GM23248 (cell line): ENCODE data around the gene UGT1A10. TPM values are rescaled to one million over a fixed set of nuclear protein-coding genes. Genes with fewer than 3 reads are reported as not detected.
"Not testable (repeated sequence)": the region's sequence is repeated elsewhere in the genome, so short reads cannot be mapped to it uniquely, and the experiment has no call there.

Experiments used
- DNase-seq: peaks from one replicate; pipeline ENCODE4 v3.0.0-alpha.2; 2015
- H2AFZ ChIP-seq: fragments of 200-600 bp; sonication (generic); 2 replicates; pipeline ENCODE4 v1.6.1; 2016; ENCODE audit warnings: antibody characterized with exemption
- H3F3A ChIP-seq: fragments of 200-600 bp; sonication (generic); 2 replicates; pipeline ENCODE4 v1.6.1; 2016; ENCODE audit warnings: mild to moderate bottlenecking, antibody characterized with exemption, mixed run types; ENCODE audit not compliant: insufficient read depth
- H3K27ac ChIP-seq: fragments of 200-600 bp; sonication (generic); 2 replicates; pipeline ENCODE4 v1.5.1; 2016; ENCODE audit warnings: mild to moderate bottlenecking
- H3K27me3 ChIP-seq: fragments of 200-600 bp; sonication (generic); replicated peaks from 2 replicates; pipeline ENCODE4 v1.6.1; 2016; ENCODE audit warnings: mild to moderate bottlenecking; ENCODE audit not compliant: insufficient read depth
- H3K36me3 ChIP-seq: fragments of 200-600 bp; sonication (generic); 2 replicates; pipeline ENCODE4 v1.6.1; 2016; ENCODE audit warnings: low read depth, mild to moderate bottlenecking
- H3K4me1 ChIP-seq: fragments of 200-600 bp; sonication (generic); 2 replicates; pipeline ENCODE4 v1.6.1; 2016; ENCODE audit warnings: mild to moderate bottlenecking; ENCODE audit not compliant: insufficient read depth
- H3K4me2 ChIP-seq: fragments of 200-600 bp; sonication (generic); one replicate; pipeline ENCODE4 v1.6.1; 2016; ENCODE audit warnings: mild to moderate bottlenecking; ENCODE audit not compliant: unreplicated experiment
- H3K4me3 ChIP-seq: fragments of 200-600 bp; sonication (generic); 2 replicates; pipeline ENCODE4 v1.5.1; 2016; ENCODE audit warnings: mild to moderate bottlenecking
- H3K79me2 ChIP-seq: fragments of 200-600 bp; sonication (generic); 2 replicates; pipeline ENCODE4 v1.6.1; 2016; ENCODE audit warnings: mild to moderate bottlenecking; ENCODE audit not compliant: insufficient read depth
- H3K9ac ChIP-seq: fragments of 200-600 bp; sonication (generic); 2 replicates; pipeline ENCODE4 v1.6.1; 2016; ENCODE audit warnings: mild to moderate bottlenecking
- H3K9me2 ChIP-seq: fragments of 200-600 bp; sonication (generic); 2 replicates; pipeline ENCODE4 v1.6.1; 2016; ENCODE audit warnings: mixed run types, mild to moderate bottlenecking, moderate library complexity; ENCODE audit not compliant: insufficient read depth
- H3K9me3 ChIP-seq: fragments of 200-600 bp; sonication (generic); one replicate; pipeline ENCODE4 v1.6.1; 2017; ENCODE audit warnings: low read depth
- H4K20me1 ChIP-seq: fragments of 200-600 bp; sonication (generic); 2 replicates; pipeline ENCODE4 v1.6.0; 2016; ENCODE audit not compliant: insufficient read depth
- EZH2 ChIP-seq: fragments of 200-600 bp; sonication (generic); IDR thresholded peaks from 2 replicates; pipeline ENCODE4 v1.6.1; 2018; ENCODE audit warnings: antibody characterized with exemption, mild to moderate bottlenecking; ENCODE audit not compliant: insufficient read depth, poor library complexity, severe bottlenecking
- EZH2phosphoT487 ChIP-seq: fragments of 200-600 bp; sonication (generic); IDR thresholded peaks from 2 replicates; pipeline ENCODE4 v1.6.1; 2018; ENCODE audit warnings: antibody characterized with exemption, moderate library complexity, mild to moderate bottlenecking, low read depth; ENCODE audit not compliant: insufficient read depth
- WGBS, 2 experiments: methylation state at CpG; one replicate each; pipeline ENCODE4 v1.1.6; 2015 to 2017; ENCODE audit warnings: low lambda C conversion rate in 2 of 2, low coverage in 1 of 2; ENCODE audit errors: missing lambda C conversion rate in 2 of 2; 5-methylcytosine and 5-hydroxymethylcytosine counted together
- in situ Hi-C: fragments of 300-500 bp; cut with MboI; formaldehyde crosslinking; loops from 2 replicates; pipeline ENCODE4 v1.15.0; 2020
- polyA plus RNA-seq: library from polyadenylated mRNA; unstranded; fragments of >200 nt; fragmentation: Nextera tagmentation; extraction: Ambion mirVana; gene quantifications from 2 replicates; pipeline ENCODE4 v1.2.1, GENCODE V29; 2016
- total RNA-seq: library from RNA; depleted of rRNA; stranded (reverse); fragments of >200 nt; shearing (Covaris generic); gene quantifications from 2 replicates; pipeline ENCODE4 v1.2.3, GENCODE V29; 2014

UGT1A10 gene
- total and polyA plus RNA-seq, 2 experiments from 2014 or later: not detected

GRCh38 chr2:233714121-233714520 lies 77.9 kb downstream of the UGT1A10 start:
- Histone ChIP-seq H4K20me1 (no peaks in the 10 kb centered on the region), H3K79me2 (no peaks in the 10 kb centered on the region)
- TF ChIP-seq EZH2phosphoT487: no peak
- no peak for TF ChIP-seq EZH2

GRCh38 chr2:233718552-233718951 lies 82.3 kb downstream of the UGT1A10 start, which contains the start of gene UGT1A4:
UGT1A4 (plus strand) TSS chr2:233718736; CDS start chr2:233718821, 85 bp downstream.
- H2AFZ ChIP-seq: no peak within 1 kb of the TSS
- H4K20me1 ChIP-seq: no peaks in the 10 kb centered on the region
- H3K9ac ChIP-seq: no peak within 1 kb of the TSS
- WGBS, 2 experiments: 52 to 58% methylated on average over 7 of the region's 7 CpGs
- no peaks in the 10 kb centered on the region for H3K9me2 ChIP-seq
- no peaks in the 10 kb centered on the region for H3K9me3 ChIP-seq
- H3K4me1 ChIP-seq: no peaks in the 10 kb centered on the region
- H3K4me3 ChIP-seq: no peak within 1 kb of the TSS
- in situ Hi-C loops: loop anchor here (10.0 kb wide), 1 partner anchor 264 kb away; no protein-coding TSS in a partner anchor
- H3K36me3 ChIP-seq: no peaks in the 10 kb centered on the region
- no peak for DNase-seq
- no peak within 1 kb of the TSS for H3K27ac ChIP-seq
- no peaks in the 10 kb centered on the region for H3F3A ChIP-seq
- TF ChIP-seq EZH2phosphoT487: no peak
- H3K4me2 ChIP-seq: no peak within 1 kb of the TSS
- H3K27me3 ChIP-seq: peaks cover 45% of the 10 kb centered on the region
- no peaks in the 10 kb centered on the region for H3K79me2 ChIP-seq

More at GRCh38 chr2:233714121-233714520, 77.9 kb downstream of the UGT1A10 start:
- Histone ChIP-seq H3K4me1 (no peaks in the 10 kb centered on the region), H3K9me2 (no peaks in the 10 kb centered on the region), H3K4me2 (no peak overlapping the region), H3K9me3 (no peaks in the 10 kb centered on the region), H3K4me3 (no peak overlapping the region), H2AFZ (no peak overlapping the region), H3K9ac (no peak overlapping the region), H3F3A (no peaks in the 10 kb centered on the region), H3K36me3 (no peaks in the 10 kb centered on the region), H3K27ac (no peak overlapping the region), H3K27me3 (peaks cover 65% of the 10 kb centered on the region)
- no peak for DNase-seq
- in situ Hi-C loops: loop anchor here (10.0 kb wide), 1 partner anchor 259 kb away; no protein-coding TSS in a partner anchor
- WGBS, 2 experiments: 60 to 74% methylated on average over 2 of the region's 2 CpGs

GRCh38 chr2:233728723-233729301 lies 92.6 kb downstream of the UGT1A10 start, which contains the start of gene UGT1A3:
UGT1A3 (plus strand) TSS chr2:233729042; CDS start chr2:233729127, 85 bp downstream.
- H3K27me3 ChIP-seq: no peaks in the 10 kb centered on the region; the same call in 1 of the 2 replicates
- no peaks in the 10 kb centered on the region for H3K36me3 ChIP-seq
- no peak within 1 kb of the TSS for H3K9ac ChIP-seq
- H2AFZ ChIP-seq: no peak within 1 kb of the TSS
- H3K4me1 ChIP-seq: no peaks in the 10 kb centered on the region
- TF ChIP-seq EZH2: no peak
- TF ChIP-seq EZH2phosphoT487: no peak
- no peak within 1 kb of the TSS for H3K4me3 ChIP-seq
- H3K4me2 ChIP-seq: no peak within 1 kb of the TSS
- WGBS, 2 experiments: 34 to 40% methylated on average over 8 of the region's 8 CpGs
- no peaks in the 10 kb centered on the region for H3K9me2 ChIP-seq
- no peak within 1 kb of the TSS for H3K27ac ChIP-seq
- H3K79me2 ChIP-seq: no peaks in the 10 kb centered on the region
- DNase-seq: no peak
- in situ Hi-C loops: no loop called here
- H3K9me3 ChIP-seq: no peaks in the 10 kb centered on the region
- no peaks in the 10 kb centered on the region for H4K20me1 ChIP-seq
- H3F3A ChIP-seq: no peaks in the 10 kb centered on the region

- in situ Hi-C loops, H3F3A ChIP-seq, H3K4me2 ChIP-seq, H3K9me2 ChIP-seq, H3K79me2 ChIP-seq, H3K27ac ChIP-seq, H3K4me1 ChIP-seq, H4K20me1 ChIP-seq, H2AFZ ChIP-seq, H3K4me3 ChIP-seq, H3K9ac ChIP-seq, H3K9me3 ChIP-seq, DNase-seq, H3K36me3 ChIP-seq: not testable (repeated sequence)
- 32 to 41% methylated on average over 14 of the region's 14 CpGs for WGBS, 2 experiments
- peaks cover 11% of the 10 kb centered on the region; the same call in 1 of the 2 replicates for H3K27me3 ChIP-seq
Observed at GRCh38 chr2:233736868-233737653, 100.8 kb downstream of the UGT1A10 start.
